GM12874 (cell line): ENCODE data around the gene ATAD5.

Source experiments
- TF ChIP-seq, protein P1 (sequence below): IDR thresholded peaks from 2 replicates; pipeline ENCODE4 v1.5.1; 2011; ENCODE audit warnings: low read depth, mild to moderate bottlenecking, control low read depth, low read length, moderate library complexity; ENCODE audit not compliant: insufficient read depth

ATAD5 gene

DNA sequence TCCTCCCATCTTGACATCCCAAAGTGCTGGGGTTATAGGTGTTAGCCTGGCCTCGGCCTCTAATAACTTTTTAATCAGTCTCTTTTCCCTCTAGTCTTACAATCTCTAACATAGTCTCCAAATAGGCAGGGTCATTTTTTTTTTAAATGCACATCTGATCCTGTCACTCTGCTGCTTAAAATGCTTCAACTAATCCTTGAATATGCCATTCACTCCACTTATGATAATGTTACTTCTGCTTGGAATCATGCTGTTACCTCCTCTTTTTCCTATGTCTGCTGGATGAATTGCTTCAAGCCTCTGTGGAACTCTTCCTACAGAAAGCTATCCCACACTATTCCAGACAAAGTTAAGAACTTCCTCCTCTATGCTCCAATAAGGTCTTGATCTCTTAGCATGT is 30.1 kb upstream of the ATAD5 start:
- TF ChIP-seq, protein P1, sequence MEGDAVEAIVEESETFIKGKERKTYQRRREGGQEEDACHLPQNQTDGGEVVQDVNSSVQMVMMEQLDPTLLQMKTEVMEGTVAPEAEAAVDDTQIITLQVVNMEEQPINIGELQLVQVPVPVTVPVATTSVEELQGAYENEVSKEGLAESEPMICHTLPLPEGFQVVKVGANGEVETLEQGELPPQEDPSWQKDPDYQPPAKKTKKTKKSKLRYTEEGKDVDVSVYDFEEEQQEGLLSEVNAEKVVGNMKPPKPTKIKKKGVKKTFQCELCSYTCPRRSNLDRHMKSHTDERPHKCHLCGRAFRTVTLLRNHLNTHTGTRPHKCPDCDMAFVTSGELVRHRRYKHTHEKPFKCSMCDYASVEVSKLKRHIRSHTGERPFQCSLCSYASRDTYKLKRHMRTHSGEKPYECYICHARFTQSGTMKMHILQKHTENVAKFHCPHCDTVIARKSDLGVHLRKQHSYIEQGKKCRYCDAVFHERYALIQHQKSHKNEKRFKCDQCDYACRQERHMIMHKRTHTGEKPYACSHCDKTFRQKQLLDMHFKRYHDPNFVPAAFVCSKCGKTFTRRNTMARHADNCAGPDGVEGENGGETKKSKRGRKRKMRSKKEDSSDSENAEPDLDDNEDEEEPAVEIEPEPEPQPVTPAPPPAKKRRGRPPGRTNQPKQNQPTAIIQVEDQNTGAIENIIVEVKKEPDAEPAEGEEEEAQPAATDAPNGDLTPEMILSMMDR = no peak

DNA sequence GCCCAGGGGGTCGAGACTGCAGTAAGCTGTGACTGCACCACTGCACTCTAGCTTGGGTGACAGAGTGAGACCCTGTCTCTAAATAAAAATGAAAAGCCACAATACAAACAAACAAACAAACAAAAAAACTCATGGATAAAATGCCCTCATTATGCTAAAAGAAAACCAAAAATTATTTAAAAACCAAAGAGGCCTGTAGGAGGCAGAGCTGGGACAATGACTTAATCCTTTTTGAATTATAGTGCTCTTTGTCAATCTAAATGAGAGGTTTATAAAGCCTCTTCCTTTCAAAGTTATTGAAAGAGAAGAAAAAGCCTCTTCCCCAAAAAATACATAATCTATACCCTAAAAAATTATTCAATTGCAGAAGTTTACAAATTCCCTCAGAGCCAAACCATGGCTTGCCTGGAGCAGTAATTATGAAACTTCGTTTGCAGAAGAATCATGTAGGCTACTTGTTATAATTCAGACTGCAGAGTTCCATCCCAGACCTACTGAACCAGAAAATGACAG is 25.8 kb upstream of the ATAD5 start:
- TF ChIP-seq, protein P1 = no peak

GRCh38 chr17:30807896-30808295 is 23.9 kb upstream of the ATAD5 start:
- TF ChIP-seq, protein P1 = no peak

GRCh38 chr17:30808785-30809286 is 22.9 kb upstream of the ATAD5 start:
- TF ChIP-seq, protein P1 = no peak

- TF ChIP-seq, protein P1 = no peak
Measured at GRCh38 chr17:30809867-30810266, 21.9 kb upstream of the ATAD5 start.

GRCh38 chr17:30812218-30813177 is 19.3 kb upstream of the ATAD5 start:
- TF ChIP-seq, protein P1 = no peak

DNA sequence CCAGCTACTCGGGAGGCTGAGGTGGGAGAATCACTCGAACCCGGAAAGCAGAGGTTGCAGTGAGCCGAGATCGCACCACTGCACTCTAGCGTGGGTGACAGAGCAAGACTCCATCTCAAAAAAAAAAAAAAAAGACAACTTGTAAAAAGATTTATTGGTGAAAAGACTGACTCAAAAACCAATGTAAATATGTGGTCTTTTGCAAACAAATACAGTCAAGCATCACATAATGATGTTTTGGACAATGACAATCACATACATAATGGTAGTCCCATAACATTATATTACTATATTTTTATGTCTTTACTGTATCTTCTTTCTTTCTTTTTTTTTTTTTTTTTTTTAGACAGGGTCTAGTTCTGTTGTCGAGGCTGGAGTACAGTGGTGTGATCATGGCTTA is 15.6 kb upstream of the ATAD5 start:
- TF ChIP-seq, protein P1 = no peak
